ENCODE results near the gene NAALADL2. TPM values are rescaled to one million over a fixed set of nuclear protein-coding genes. Genes with fewer than 3 reads are reported as not detected.

Gene NAALADL2
- total RNA-seq, 4 donors from 2014 or later: 0.36 to 9.2 (median 0.63) TPM

DNA sequence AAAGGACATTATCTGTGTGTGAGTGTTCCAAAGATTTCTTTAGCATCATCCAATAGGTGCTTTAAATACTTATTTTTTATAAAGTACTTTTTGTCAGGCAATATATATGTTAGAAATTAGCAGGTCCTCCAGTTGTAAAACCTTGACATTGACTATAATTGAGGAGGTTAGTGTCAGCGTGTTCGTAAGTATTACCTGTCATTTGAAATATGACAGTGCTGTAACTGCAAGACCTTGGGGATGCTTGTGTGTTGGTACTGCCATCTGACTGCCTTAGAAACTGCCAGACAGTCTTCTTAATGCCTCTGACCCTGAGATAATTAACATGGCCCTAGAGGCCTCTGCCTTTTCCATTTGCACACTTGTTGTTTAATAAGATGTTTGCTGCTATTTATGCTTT lies 170.7 kb downstream of the NAALADL2 start:
- in situ Hi-C loops (cut with MboI; ENCODE audit: low sequenced_read_pairs in 4 of 4) (no loop called here), intact Hi-C loops (cut with DNase I; ENCODE audit: low total_unique reads) (no loop called here)
- ATAC-seq (no peak), DNase-seq (no peak)
- Histone ChIP-seq H3K36me3 (no peaks in the 10 kb centered on the region), H3K27ac (no peak overlapping the region), H3K4me3 (no peak overlapping the region), H3K4me1 (no peaks in the 10 kb centered on the region), H3K27me3 (no peaks in the 10 kb centered on the region), H3K9me3 (no peaks in the 10 kb centered on the region)
- TF ChIP-seq, protein P1, sequence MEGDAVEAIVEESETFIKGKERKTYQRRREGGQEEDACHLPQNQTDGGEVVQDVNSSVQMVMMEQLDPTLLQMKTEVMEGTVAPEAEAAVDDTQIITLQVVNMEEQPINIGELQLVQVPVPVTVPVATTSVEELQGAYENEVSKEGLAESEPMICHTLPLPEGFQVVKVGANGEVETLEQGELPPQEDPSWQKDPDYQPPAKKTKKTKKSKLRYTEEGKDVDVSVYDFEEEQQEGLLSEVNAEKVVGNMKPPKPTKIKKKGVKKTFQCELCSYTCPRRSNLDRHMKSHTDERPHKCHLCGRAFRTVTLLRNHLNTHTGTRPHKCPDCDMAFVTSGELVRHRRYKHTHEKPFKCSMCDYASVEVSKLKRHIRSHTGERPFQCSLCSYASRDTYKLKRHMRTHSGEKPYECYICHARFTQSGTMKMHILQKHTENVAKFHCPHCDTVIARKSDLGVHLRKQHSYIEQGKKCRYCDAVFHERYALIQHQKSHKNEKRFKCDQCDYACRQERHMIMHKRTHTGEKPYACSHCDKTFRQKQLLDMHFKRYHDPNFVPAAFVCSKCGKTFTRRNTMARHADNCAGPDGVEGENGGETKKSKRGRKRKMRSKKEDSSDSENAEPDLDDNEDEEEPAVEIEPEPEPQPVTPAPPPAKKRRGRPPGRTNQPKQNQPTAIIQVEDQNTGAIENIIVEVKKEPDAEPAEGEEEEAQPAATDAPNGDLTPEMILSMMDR (IDR thresholded peaks at IDR 0.05 in 4 of 5, conservative IDR thresholded peaks at IDR 0.05 in 1 of 5): no peak
- TF ChIP-seq POLR2A (IDR thresholded peaks at IDR 0.05): no peak

DNA sequence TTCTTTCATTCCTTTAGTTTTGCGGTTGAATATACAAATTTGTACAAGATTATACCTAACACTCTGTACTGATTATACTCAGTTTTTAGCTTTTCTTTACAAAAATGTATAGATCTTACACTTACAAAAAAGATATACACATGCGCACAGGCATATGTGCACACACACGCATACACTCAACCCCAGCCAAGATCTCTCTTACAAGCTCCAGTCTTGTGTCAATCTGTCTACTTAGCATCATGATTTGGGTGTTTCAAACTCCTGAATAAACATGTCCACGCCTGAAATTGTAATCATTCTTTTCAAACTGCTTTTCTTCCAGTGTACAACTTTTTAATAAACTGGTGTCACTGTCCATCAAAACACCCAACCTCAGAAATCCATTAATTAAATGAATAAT lies 180.7 kb downstream of the NAALADL2 start:
- ATAC-seq (no peak), DNase-seq (no peak)
- Histone ChIP-seq H3K27ac (no peak overlapping the region), H3K9me3 (no peaks in the 10 kb centered on the region), H3K4me3 (no peak overlapping the region), H3K4me1 (no peaks in the 10 kb centered on the region), H3K36me3 (no peaks in the 10 kb centered on the region), H3K27me3 (no peaks in the 10 kb centered on the region)
- TF ChIP-seq POLR2A (IDR thresholded peaks at IDR 0.05): no peak
- TF ChIP-seq, protein P1 (IDR thresholded peaks at IDR 0.05 in 4 of 5, conservative IDR thresholded peaks at IDR 0.05 in 1 of 5): no peak
- intact Hi-C loops (cut with DNase I; ENCODE audit: low total_unique reads) (no loop called here), in situ Hi-C loops (cut with MboI; ENCODE audit: low sequenced_read_pairs in 4 of 4) (no loop called here)

DNA sequence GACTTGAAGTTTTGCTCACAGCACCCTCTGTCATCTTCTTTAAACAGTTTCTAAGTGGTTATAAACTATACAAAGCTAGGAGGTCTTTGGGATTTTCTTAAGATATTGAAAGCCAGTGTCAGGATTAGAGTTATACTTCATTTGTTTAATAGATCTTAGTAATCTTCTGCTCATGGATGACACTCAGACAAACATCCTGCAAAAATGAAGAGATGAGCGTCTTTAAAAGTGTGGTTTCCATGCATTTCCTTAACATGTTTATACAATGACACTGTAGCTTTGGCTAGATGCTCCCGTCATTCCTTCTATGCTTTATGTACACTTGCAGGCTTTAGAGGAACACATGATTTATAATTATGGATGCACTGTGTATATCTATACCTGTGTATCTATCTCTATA lies 182.2 kb downstream of the NAALADL2 start:
- no peaks in the 10 kb centered on the region for H3K4me1 ChIP-seq
- DNase-seq (no peak), ATAC-seq (no peak)
- TF ChIP-seq POLR2A (IDR thresholded peaks at IDR 0.05): no peak
- TF ChIP-seq, protein P1 (IDR thresholded peaks at IDR 0.05 in 4 of 5, conservative IDR thresholded peaks at IDR 0.05 in 1 of 5): no peak
- no peaks in the 10 kb centered on the region for H3K36me3 ChIP-seq
- H3K27ac ChIP-seq: no peak overlapping the region
- in situ Hi-C loops (cut with MboI; ENCODE audit: low sequenced_read_pairs in 4 of 4): no loop called here
- intact Hi-C loops (cut with DNase I; ENCODE audit: low total_unique reads): no loop called here
- no peaks in the 10 kb centered on the region for H3K27me3 ChIP-seq
- no peaks in the 10 kb centered on the region for H3K9me3 ChIP-seq
- H3K4me3 ChIP-seq: no peak overlapping the region

DNA sequence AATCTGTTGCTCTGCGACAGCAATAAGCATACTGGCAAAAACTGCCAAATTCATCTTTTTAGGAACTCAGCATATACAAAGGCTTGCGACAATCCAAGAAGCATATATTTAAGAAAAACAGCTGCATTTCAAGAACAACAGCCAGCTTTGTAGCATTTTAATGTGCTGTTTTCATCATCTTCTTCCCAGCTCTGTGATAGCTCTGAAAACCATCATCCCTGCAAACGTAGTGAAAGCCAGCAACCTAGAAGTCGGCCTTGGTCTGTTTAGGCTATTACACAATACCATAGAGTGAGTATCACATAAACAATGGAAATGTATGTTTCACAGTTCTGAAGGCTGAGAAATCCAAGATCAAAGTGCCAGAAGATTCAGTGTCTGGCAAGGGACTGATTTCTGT lies 187.5 kb downstream of the NAALADL2 start:
- in situ Hi-C loops (cut with MboI; ENCODE audit: low sequenced_read_pairs in 4 of 4) (no loop called here), intact Hi-C loops (cut with DNase I; ENCODE audit: low total_unique reads) (no loop called here)
- no peaks in the 10 kb centered on the region for H3K36me3 ChIP-seq
- no peak for ATAC-seq
- no peaks in the 10 kb centered on the region for H3K27me3 ChIP-seq
- TF ChIP-seq POLR2A (IDR thresholded peaks at IDR 0.05): no peak
- TF ChIP-seq, protein P1 (IDR thresholded peaks at IDR 0.05 in 4 of 5, conservative IDR thresholded peaks at IDR 0.05 in 1 of 5): no peak
- no peaks in the 10 kb centered on the region for H3K4me1 ChIP-seq
- H3K9me3 ChIP-seq: no peaks in the 10 kb centered on the region
- H3K27ac ChIP-seq: no peak overlapping the region
- H3K4me3 ChIP-seq: no peak overlapping the region
- no peak for DNase-seq

DNA sequence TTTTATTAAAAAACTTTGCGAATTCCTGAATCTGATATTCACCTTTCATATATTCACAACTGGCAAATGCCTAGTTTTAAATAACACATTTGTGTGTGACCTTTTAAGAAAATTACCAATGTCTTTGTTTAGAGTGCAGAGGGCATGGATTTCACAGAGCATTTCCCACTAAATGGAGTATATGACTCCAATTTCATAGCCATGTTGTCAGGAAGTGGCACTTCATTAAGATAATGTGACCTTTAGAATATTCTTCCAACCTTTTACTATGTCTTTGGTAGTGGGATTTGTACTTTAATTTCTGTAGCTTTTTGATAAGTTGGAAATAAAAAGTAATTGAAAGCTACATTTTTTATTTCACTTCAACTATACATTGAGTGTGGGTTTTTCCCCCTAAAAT lies 188.7 kb downstream of the NAALADL2 start:
- DNase-seq: no peak
- intact Hi-C loops (cut with DNase I; ENCODE audit: low total_unique reads): no loop called here
- no peaks in the 10 kb centered on the region for H3K4me1 ChIP-seq
- no peak for ATAC-seq
- H3K27me3 ChIP-seq: no peaks in the 10 kb centered on the region
- no peaks in the 10 kb centered on the region for H3K9me3 ChIP-seq
- H3K27ac ChIP-seq: no peak overlapping the region
- no peak overlapping the region for H3K4me3 ChIP-seq
- no peaks in the 10 kb centered on the region for H3K36me3 ChIP-seq
- TF ChIP-seq, protein P1 (IDR thresholded peaks at IDR 0.05 in 4 of 5, conservative IDR thresholded peaks at IDR 0.05 in 1 of 5): no peak
- no peak for TF ChIP-seq POLR2A (IDR thresholded peaks at IDR 0.05)
- in situ Hi-C loops (cut with MboI; ENCODE audit: low sequenced_read_pairs in 4 of 4): no loop called here

All from gastrocnemius medialis (tissue), 4 donors.